Sigmoid colon (tissue), 7 donors: Measurements from ENCODE around the gene BTF3. TPM values are rescaled to one million over a fixed set of nuclear protein-coding genes. Genes with fewer than 3 reads are reported as not detected.
"Not testable (repeated sequence)": the region's sequence is repeated elsewhere in the genome, so short reads cannot be mapped to it uniquely, and the experiment has no call there.

Source experiments
- DNase-seq: peaks from one replicate; pipeline ENCODE4 v3.0.0-alpha.2; 2019
- H3K27ac ChIP-seq, 4 donors: fragments of 200-600 bp; sonication (generic); one replicate each; pipeline ENCODE4 v1.5.1; 2016 to 2019; ENCODE audit warnings: mild to moderate bottlenecking in 1 of 4
- H3K27me3 ChIP-seq, 3 donors: fragments of 200-600 bp; sonication (generic); one replicate each; pipeline ENCODE4 v1.5.1; 2019; ENCODE audit warnings: mild to moderate bottlenecking in 1 of 3
- H3K36me3 ChIP-seq, 4 donors: fragments of 200-600 bp; sonication (generic); one replicate each; pipeline ENCODE4 v1.5.1; 2016 to 2019
- H3K4me1 ChIP-seq, 4 donors: fragments of 200-600 bp; sonication (generic); one replicate each; pipeline ENCODE4 v1.5.1; 2017 to 2019
- H3K4me3 ChIP-seq, 4 donors: fragments of 200-600 bp; sonication (generic); one replicate each; pipeline ENCODE4 v1.5.1; 2017 to 2019; ENCODE audit warnings: mild to moderate bottlenecking in 2 of 4, moderate library complexity in 1 of 4
- H3K9me3 ChIP-seq, 4 donors: fragments of 200-600 bp in 3 of 4; sonication (generic) in 3 of 4; one replicate each; pipeline versions ENCODE4 v1.5.1 to v1.6.1; 2013 to 2019
- EP300 ChIP-seq, 4 donors: sonication (generic); formaldehyde crosslinking; IDR thresholded peaks; one replicate each; pipeline ENCODE4 v1.6.1; 2017; ENCODE audit warnings: antibody characterized with exemption in 4 of 4
- POLR2A ChIP-seq, 2 donors: fragments of 450-650 bp; IDR thresholded peaks; one replicate each; pipeline ENCODE4 v1.6.1; 2016; ENCODE audit warnings: antibody characterized with exemption in 2 of 2, mild to moderate bottlenecking in 2 of 2, moderate library complexity in 2 of 2
- POLR2AphosphoS5 ChIP-seq, 4 donors: sonication (generic); formaldehyde crosslinking; IDR thresholded peaks; one replicate each; pipeline ENCODE4 v1.6.1; 2017; ENCODE audit warnings: antibody characterized with exemption in 4 of 4
- WGBS, 2 donors: extraction: QIAGEN DNeasy Blood & Tissue Kit; methylation state at CpG; one replicate each; pipeline ENCODE4 v1.1.7; 2013; 5-methylcytosine and 5-hydroxymethylcytosine counted together
- intact Hi-C: fragments of 100-400 bp; cut with DNase I; formaldehyde crosslinking; loops from one replicate; pipeline ENCODE4 v1.15.1; 2023
- polyA plus RNA-seq, 3 donors: library from polyadenylated mRNA; stranded (reverse); fragments of 200-250 nt; gene quantifications; one replicate each; pipeline ENCODE4 v1.2.3, GENCODE V29; 2013
- total RNA-seq, 4 donors: library from RNA; depleted of rRNA; stranded (reverse); fragments of >200 nt; gene quantifications; one replicate each; pipeline ENCODE4 v1.1.0, GENCODE V29; 2016
- TF ChIP-seq, protein P1 (sequence below), 4 experiments: fragments of 450-650 bp in 3 of 4; fragments of 200-600 bp in 1 of 4; IDR thresholded peaks; one replicate each; pipeline ENCODE4 v1.5.1; 2016 to 2019; ENCODE audit warnings: antibody characterized with exemption in 4 of 4, mild to moderate bottlenecking in 3 of 4, moderate library complexity in 2 of 4
- donor health status: healthy with polysubstance abuse.
- donor health status: Bipolar disorder and iron deficiency.
- donor health status: healthy.

The BTF3 gene
- total and polyA plus RNA-seq, 7 donors: 490 to 1,119 (median 729) TPM

DNA sequence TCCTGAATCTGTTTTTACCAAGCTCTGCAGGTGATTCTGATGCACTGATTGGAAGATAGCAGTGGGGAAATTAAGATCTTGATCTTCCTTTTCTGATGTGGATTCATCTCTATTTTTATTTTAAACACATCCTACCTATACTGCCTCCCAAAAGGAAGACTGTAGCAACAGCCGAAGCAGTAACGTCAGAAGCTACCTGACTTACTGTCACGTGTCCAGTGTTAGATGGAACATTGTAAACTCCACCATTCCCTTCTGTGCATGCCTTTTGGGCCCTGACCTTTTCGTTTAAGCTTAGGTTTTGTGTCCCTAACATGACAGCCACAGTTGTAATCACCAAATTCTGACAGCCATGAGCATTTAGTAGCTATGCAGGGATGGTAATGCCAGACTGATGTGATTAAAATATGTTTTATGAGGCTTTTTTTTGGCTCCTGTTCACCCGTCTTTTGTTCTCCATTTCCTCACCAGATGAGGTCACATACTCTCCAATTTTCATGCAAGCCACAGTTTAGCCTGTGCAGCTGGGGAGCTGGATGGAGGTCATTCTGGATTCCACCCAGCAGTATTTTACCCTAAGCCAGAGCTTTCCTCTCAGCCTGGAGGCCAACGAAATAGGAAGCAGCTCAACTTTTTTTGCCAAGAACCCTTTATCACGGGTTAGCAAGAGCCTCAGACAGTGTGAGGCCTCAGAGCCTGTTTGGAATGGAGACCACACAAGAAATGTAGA is 34.1 kb upstream of the BTF3 start:
- Histone ChIP-seq H3K27me3 (no peaks in the 10 kb centered on the region), H3K9me3 (no peaks in the 10 kb centered on the region), H3K4me3 (no peak overlapping the region), H3K36me3 (no peaks in the 10 kb centered on the region), H3K27ac (no peak overlapping the region), H3K4me1 (no peaks in the 10 kb centered on the region)
- DNase-seq: no peak
- 61 to 62% methylated on average over 7 of the region's 7 CpGs for WGBS, 2 donors
- TF ChIP-seq POLR2AphosphoS5 (IDR thresholded peaks at IDR 0.05) (no peak), EP300 (IDR thresholded peaks at IDR 0.05) (no peak)
- intact Hi-C loops: no loop called here

DNA sequence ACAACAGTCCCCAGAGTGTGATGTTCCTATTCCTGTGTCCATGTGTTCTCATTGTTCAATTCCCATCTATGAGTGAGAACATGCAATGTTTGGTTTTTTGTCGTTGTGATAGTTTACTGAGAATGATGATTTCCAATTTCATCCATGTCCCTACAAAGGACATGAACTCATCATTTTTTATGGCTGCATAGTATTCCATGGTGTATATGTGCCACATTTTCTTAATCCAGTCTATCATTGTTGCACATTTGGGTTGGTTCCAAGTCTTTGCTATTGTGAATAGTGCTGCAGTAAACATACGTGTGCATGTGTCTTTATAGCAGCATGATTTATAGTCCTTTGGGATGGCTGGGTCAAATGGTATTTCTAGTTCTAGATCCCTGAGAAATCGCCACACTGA is 29.6 kb upstream of the BTF3 start:
- H3K36me3 ChIP-seq, H3K4me3 ChIP-seq, H3K27me3 ChIP-seq, H3K9me3 ChIP-seq, H3K27ac ChIP-seq, H3K4me1 ChIP-seq, DNase-seq, intact Hi-C loops: not testable (repeated sequence)
- 80 to 82% methylated on average over 3 of the region's 3 CpGs for WGBS, 2 donors

DNA sequence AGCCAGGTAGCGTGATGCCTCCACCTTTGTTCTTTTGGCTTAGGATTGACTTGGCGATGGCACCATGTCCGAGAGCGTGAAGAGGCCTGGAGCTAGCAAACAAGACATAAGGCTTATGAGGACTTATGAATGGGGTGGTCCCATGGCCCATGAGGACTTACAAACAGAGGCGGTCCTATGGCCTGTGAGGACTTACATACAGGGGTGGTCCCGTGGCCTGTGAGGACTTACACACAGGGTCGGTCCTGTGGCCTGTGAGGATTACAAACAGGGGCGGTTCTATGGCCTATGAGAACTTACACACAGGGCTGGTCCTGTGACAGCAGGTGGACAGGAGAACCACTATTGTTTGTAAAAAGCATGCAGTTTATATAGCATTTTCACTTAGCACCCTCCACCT is 28.4 kb upstream of the BTF3 start:
- Histone ChIP-seq H3K9me3 (no peaks in the 10 kb centered on the region), H3K4me3 (no peak overlapping the region), H3K4me1 (no peaks in the 10 kb centered on the region), H3K27ac (no peak overlapping the region), H3K27me3 (no peaks in the 10 kb centered on the region), H3K36me3 (no peaks in the 10 kb centered on the region)
- TF ChIP-seq POLR2A (IDR thresholded peaks at IDR 0.05): no peak
- TF ChIP-seq POLR2AphosphoS5 (IDR thresholded peaks at IDR 0.05): no peak
- TF ChIP-seq, protein P1, sequence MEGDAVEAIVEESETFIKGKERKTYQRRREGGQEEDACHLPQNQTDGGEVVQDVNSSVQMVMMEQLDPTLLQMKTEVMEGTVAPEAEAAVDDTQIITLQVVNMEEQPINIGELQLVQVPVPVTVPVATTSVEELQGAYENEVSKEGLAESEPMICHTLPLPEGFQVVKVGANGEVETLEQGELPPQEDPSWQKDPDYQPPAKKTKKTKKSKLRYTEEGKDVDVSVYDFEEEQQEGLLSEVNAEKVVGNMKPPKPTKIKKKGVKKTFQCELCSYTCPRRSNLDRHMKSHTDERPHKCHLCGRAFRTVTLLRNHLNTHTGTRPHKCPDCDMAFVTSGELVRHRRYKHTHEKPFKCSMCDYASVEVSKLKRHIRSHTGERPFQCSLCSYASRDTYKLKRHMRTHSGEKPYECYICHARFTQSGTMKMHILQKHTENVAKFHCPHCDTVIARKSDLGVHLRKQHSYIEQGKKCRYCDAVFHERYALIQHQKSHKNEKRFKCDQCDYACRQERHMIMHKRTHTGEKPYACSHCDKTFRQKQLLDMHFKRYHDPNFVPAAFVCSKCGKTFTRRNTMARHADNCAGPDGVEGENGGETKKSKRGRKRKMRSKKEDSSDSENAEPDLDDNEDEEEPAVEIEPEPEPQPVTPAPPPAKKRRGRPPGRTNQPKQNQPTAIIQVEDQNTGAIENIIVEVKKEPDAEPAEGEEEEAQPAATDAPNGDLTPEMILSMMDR (IDR thresholded peaks at IDR 0.05): no peak
- no peak for TF ChIP-seq EP300 (IDR thresholded peaks at IDR 0.05)
- intact Hi-C loops: no loop called here
- no peak for DNase-seq
- 89 to 97% methylated on average over 8 of the region's 8 CpGs for WGBS, 2 donors

DNA sequence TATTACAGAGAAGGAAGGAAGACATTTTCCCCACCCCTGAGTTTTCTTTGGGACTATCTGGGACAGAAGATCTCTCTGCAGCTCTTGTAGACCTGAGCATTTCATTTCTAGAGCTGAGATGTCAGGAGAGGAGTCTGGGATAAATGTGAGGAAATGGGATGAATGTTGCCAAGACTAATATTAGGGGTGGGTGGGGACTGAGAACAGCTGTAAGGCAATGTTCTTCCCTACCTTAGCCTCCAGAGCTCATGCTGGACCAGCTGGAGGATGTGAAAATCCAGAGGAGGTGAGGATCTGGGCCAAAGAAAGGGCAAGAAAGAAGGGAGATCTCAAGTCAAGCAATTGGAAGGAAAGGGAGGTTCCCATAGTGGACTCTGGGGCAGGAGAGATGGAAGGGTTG is 26.6 kb upstream of the BTF3 start:
- no peak overlapping the region for H3K27ac ChIP-seq
- H3K36me3 ChIP-seq: no peaks in the 10 kb centered on the region
- no peak for DNase-seq
- no peaks in the 10 kb centered on the region for H3K27me3 ChIP-seq
- no peaks in the 10 kb centered on the region for H3K9me3 ChIP-seq
- TF ChIP-seq EP300 (IDR thresholded peaks at IDR 0.05) (no peak), POLR2A (IDR thresholded peaks at IDR 0.05) (no peak), POLR2AphosphoS5 (IDR thresholded peaks at IDR 0.05) (no peak)
- TF ChIP-seq, protein P1 (IDR thresholded peaks at IDR 0.05): no peak
- intact Hi-C loops: no loop called here
- H3K4me1 ChIP-seq: no peaks in the 10 kb centered on the region
- H3K4me3 ChIP-seq: no peak overlapping the region

DNA sequence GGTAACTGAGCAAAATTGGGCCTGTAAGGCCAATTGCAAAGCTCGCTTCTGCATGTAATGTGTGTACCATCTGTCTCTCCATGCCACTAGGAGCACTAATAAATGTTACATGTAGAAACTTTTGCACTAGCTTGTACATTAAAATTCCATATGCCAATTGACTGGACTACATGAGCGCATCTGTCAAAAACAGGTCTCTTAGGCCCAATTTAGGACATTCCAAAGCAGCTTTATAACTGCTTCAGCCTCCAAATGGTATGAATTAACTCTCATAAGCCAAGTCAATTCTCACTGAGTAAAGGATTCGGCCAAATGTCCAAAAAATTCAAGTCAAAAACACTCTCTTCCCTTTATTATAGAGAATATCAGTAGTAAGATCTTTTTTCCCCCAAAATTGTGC is 26.1 kb upstream of the BTF3 start:
- Histone ChIP-seq H3K27me3 (no peaks in the 10 kb centered on the region), H3K4me3 (no peak overlapping the region), H3K4me1 (no peaks in the 10 kb centered on the region), H3K36me3 (no peaks in the 10 kb centered on the region), H3K9me3 (no peaks in the 10 kb centered on the region), H3K27ac (no peak overlapping the region)
- no peak for DNase-seq
- TF ChIP-seq, protein P1 (IDR thresholded peaks at IDR 0.05): no peak
- TF ChIP-seq POLR2A (IDR thresholded peaks at IDR 0.05) (no peak), EP300 (IDR thresholded peaks at IDR 0.05) (no peak), POLR2AphosphoS5 (IDR thresholded peaks at IDR 0.05) (no peak)
- 62 to 91% methylated on average over 3 of the region's 3 CpGs for WGBS, 2 donors
- intact Hi-C loops: no loop called here

DNA sequence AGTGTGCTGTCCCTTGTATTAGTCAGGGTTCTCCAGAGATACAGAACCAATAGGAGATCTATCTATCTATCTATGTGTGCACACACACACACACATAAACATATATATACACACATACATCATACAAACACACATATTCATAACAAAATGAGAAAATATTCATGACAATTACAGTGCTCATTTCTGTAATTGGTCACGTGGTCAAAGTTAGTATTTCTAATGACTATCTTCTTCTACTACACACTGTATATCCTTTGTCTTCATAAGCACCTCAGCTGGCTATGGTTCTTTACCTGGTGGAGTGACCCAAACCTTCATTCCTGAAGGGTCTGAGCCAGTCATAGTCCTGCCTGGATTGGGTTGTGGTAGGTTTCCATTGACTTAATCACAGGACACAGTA is 17.7 kb upstream of the BTF3 start:
- H3K4me1 ChIP-seq: no peaks in the 10 kb centered on the region
- DNase-seq: no peak
- H3K27ac ChIP-seq: no peak overlapping the region
- H3K9me3 ChIP-seq: no peaks in the 10 kb centered on the region
- intact Hi-C loops: no loop called here
- 92 to 97% methylated on average over 1 of the region's 1 CpG for WGBS, 2 donors
- no peaks in the 10 kb centered on the region for H3K36me3 ChIP-seq
- no peak overlapping the region for H3K4me3 ChIP-seq
- no peak for TF ChIP-seq POLR2AphosphoS5 (IDR thresholded peaks at IDR 0.05)
- no peak for TF ChIP-seq POLR2A (IDR thresholded peaks at IDR 0.05)
- TF ChIP-seq EP300 (IDR thresholded peaks at IDR 0.05): no peak
- TF ChIP-seq, protein P1 (IDR thresholded peaks at IDR 0.05): no peak
- no peaks in the 10 kb centered on the region for H3K27me3 ChIP-seq
